Thyroid gland (tissue), 4 donors: ENCODE data around the gene LGR6. TPM values are rescaled to one million over a fixed set of nuclear protein-coding genes. Genes with fewer than 3 reads are reported as not detected.

ENCODE experiments used
- DNase-seq, 2 donors: peaks; one replicate each; pipeline ENCODE4 v3.0.0-alpha.2; 2019
- H3K27ac ChIP-seq, 3 donors: fragments of 200-600 bp; sonication (generic); 1 replicate in 2 of 3; 2 replicates in 1 of 3; pipeline ENCODE4 v1.5.1; 2016 to 2019; ENCODE audit warnings: mild to moderate bottlenecking in 1 of 3, moderate library complexity in 1 of 3
- H3K27me3 ChIP-seq: fragments of 200-600 bp; sonication (generic); one replicate; pipeline ENCODE4 v1.5.1; 2019
- H3K36me3 ChIP-seq, 2 donors: fragments of 200-600 bp; sonication (generic); one replicate each; pipeline ENCODE4 v1.5.1; 2016 to 2019
- H3K4me1 ChIP-seq, 2 donors: fragments of 200-600 bp; sonication (generic); one replicate each; pipeline ENCODE4 v1.5.1; 2017 to 2019
- H3K4me3 ChIP-seq, 3 donors: fragments of 200-600 bp; sonication (generic); replicated peaks in 1 of 3; 1 replicate in 2 of 3; 2 replicates in 1 of 3; pipeline ENCODE4 v1.5.1; 2016; ENCODE audit warnings: mild to moderate bottlenecking in 1 of 3
- H3K9me3 ChIP-seq: fragments of 200-600 bp; sonication (generic); one replicate; pipeline ENCODE4 v1.5.1; 2017
- POLR2A ChIP-seq, 2 donors: fragments of 450-650 bp; IDR thresholded peaks; one replicate each; pipeline ENCODE4 v1.6.1; 2017; ENCODE audit warnings: antibody characterized with exemption in 2 of 2, mild to moderate bottlenecking in 2 of 2, moderate library complexity in 1 of 2
- WGBS, 2 donors: methylation state at CpG; one replicate each; pipeline ENCODE4 v1.1.5; 2017; 5-methylcytosine and 5-hydroxymethylcytosine counted together
- intact Hi-C: fragments of 100-400 bp; cut with DNase I; formaldehyde crosslinking; loops from one replicate; pipeline ENCODE4 v1.15.1; 2023
- total RNA-seq, 4 donors: library from RNA; depleted of rRNA; stranded (reverse); fragments of >200 nt; gene quantifications; one replicate each; pipeline ENCODE4 v1.2.3, GENCODE V29; 2016
- TF ChIP-seq, protein P1 (sequence below), 6 experiments: fragments of 200-600 bp in 3 of 6; fragments of 450-650 bp in 3 of 6; sonication (generic) in 3 of 6; IDR thresholded peaks; one replicate each; pipeline ENCODE4 v1.5.1; 2016 to 2019; ENCODE audit warnings: antibody characterized with exemption in 6 of 6, mild to moderate bottlenecking in 2 of 6, inconsistent platforms in 1 of 6, moderate library complexity in 1 of 6

The LGR6 gene
- total RNA-seq, 4 donors from 2014 or later = 2.8 to 7.0 (median 4.5) TPM

GRCh38 chr1:202228484-202229122 lies 35.0 kb downstream of the LGR6 start:
- H3K9me3 ChIP-seq = no peaks in the 10 kb centered on the region

GRCh38 chr1:202229376-202229775 lies 35.8 kb downstream of the LGR6 start:
- 90 to 95% methylated on average over 5 of the region's 5 CpGs for WGBS, 2 donors
- H3K4me1 ChIP-seq = no peaks in the 10 kb centered on the region

More at GRCh38 chr1:202228484-202229122, 35.0 kb downstream of the LGR6 start:
- Histone ChIP-seq H3K27ac (no peak overlapping the region), H3K27me3 (no peaks in the 10 kb centered on the region), H3K4me3 (no peak overlapping the region), H3K4me1 (no peaks in the 10 kb centered on the region), H3K36me3 (no peaks in the 10 kb centered on the region)
- WGBS, 2 donors = 90 to 95% methylated on average over 7 of the region's 7 CpGs
- TF ChIP-seq POLR2A (IDR thresholded peaks at IDR 0.05) = no peak
- intact Hi-C loops = no loop called here
- no peak for DNase-seq

GRCh38 chr1:202230061-202230938 lies 36.7 kb downstream of the LGR6 start:
- H3K36me3 ChIP-seq = no peaks in the 10 kb centered on the region
- H3K27me3 ChIP-seq = no peaks in the 10 kb centered on the region
- no peak overlapping the region for H3K4me3 ChIP-seq
- H3K4me1 ChIP-seq = no peaks in the 10 kb centered on the region
- intact Hi-C loops = no loop called here
- no peak overlapping the region for H3K27ac ChIP-seq
- WGBS, 2 donors = 84 to 92% methylated on average over 10 of the region's 10 CpGs
- no peaks in the 10 kb centered on the region for H3K9me3 ChIP-seq
- no peak for DNase-seq
- TF ChIP-seq, protein P1, sequence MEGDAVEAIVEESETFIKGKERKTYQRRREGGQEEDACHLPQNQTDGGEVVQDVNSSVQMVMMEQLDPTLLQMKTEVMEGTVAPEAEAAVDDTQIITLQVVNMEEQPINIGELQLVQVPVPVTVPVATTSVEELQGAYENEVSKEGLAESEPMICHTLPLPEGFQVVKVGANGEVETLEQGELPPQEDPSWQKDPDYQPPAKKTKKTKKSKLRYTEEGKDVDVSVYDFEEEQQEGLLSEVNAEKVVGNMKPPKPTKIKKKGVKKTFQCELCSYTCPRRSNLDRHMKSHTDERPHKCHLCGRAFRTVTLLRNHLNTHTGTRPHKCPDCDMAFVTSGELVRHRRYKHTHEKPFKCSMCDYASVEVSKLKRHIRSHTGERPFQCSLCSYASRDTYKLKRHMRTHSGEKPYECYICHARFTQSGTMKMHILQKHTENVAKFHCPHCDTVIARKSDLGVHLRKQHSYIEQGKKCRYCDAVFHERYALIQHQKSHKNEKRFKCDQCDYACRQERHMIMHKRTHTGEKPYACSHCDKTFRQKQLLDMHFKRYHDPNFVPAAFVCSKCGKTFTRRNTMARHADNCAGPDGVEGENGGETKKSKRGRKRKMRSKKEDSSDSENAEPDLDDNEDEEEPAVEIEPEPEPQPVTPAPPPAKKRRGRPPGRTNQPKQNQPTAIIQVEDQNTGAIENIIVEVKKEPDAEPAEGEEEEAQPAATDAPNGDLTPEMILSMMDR (IDR thresholded peaks at IDR 0.05) = no peak
- TF ChIP-seq POLR2A (IDR thresholded peaks at IDR 0.05) = no peak

More at GRCh38 chr1:202229376-202229775, 35.8 kb downstream of the LGR6 start:
- H3K4me3 ChIP-seq = no peak overlapping the region
- no peaks in the 10 kb centered on the region for H3K27me3 ChIP-seq
- no peak for TF ChIP-seq POLR2A (IDR thresholded peaks at IDR 0.05)
- no peak overlapping the region for H3K27ac ChIP-seq
- H3K36me3 ChIP-seq = no peaks in the 10 kb centered on the region
- DNase-seq = no peak
- no peaks in the 10 kb centered on the region for H3K9me3 ChIP-seq
- intact Hi-C loops = no loop called here

DNA sequence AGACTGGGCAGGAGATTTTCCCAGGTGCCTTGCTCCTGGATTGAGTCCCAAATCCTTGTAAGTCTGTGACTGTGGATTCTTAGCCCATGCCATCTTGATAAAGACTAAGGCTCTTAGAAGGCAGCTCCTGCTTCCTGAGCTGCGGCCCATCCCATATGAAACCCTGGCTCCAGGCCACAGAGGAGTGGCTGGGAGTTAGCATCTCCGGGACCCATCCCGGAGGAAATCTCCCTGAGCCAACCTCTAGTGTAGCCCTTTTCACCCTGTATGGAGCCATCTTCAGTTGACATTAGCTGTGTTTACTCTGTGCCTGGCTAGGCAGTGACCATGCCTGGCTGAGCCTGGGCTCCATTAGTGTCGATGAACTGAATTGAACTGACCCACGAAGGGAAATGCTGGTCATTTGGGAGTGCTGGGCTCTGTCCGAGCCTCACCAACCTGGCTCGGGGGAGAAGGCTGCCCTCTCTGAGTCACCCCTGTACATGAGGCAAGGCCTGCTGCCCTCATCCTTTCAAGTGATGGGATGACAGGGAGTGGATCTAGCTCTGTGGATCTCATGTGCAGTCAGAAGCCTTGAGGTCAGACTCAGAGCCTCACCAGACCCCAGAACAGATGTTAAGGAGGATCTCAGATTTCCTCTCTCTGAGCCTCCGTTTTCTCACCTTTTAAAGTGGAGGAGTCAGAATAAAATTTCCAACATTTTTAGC lies 37.5 kb downstream of the LGR6 start:
- Histone ChIP-seq H3K27me3 (no peaks in the 10 kb centered on the region), H3K4me1 (no peaks in the 10 kb centered on the region), H3K4me3 (no peak overlapping the region), H3K36me3 (no peaks in the 10 kb centered on the region), H3K27ac (no peak overlapping the region), H3K9me3 (no peaks in the 10 kb centered on the region)
- intact Hi-C loops = no loop called here
- TF ChIP-seq, protein P1 (IDR thresholded peaks at IDR 0.05) = no peak
- TF ChIP-seq POLR2A (IDR thresholded peaks at IDR 0.05) = no peak
- no peak for DNase-seq
- WGBS, 2 donors = 66 to 76% methylated on average over 4 to 8 of the region's 8 CpGs

GRCh38 chr1:202233171-202233570 lies 39.6 kb downstream of the LGR6 start:
- TF ChIP-seq, protein P1 (IDR thresholded peaks at IDR 0.05) = no peak
- no peak for TF ChIP-seq POLR2A (IDR thresholded peaks at IDR 0.05)
- WGBS, 2 donors = 62 to 71% methylated on average over 4 of the region's 4 CpGs
- H3K27me3 ChIP-seq = no peaks in the 10 kb centered on the region
- no peak overlapping the region for H3K4me3 ChIP-seq
- H3K9me3 ChIP-seq = no peaks in the 10 kb centered on the region
- no peaks in the 10 kb centered on the region for H3K4me1 ChIP-seq
- H3K27ac ChIP-seq = no peak overlapping the region
- H3K36me3 ChIP-seq = no peaks in the 10 kb centered on the region
- DNase-seq = no peak
- intact Hi-C loops = no loop called here
